ENCODE results near the gene HSD17B1.

Gene HSD17B1

DNA sequence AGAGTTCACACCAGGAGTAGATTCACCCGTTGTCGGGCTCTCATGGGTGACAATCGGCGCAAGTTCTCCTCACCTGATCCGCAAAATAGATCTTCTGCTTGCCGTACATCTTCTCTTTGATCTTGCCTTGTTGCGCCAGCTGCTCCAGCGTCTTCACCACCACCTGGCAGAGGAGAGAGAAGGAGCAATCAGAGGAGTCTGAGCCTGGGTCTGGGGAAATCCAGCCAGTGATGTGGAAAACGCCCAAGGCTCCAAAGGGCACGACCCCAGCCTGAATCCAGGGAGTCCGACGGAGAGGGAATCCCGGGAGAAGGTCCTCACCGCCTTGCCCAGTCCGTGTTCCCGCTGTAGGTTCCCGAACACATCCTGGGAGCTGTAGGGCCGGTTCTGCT, 24.4 kb downstream of the HSD17B1 start:
- Histone ChIP-seq H2AFZ (ENCODE audit: low read length) (peak overlapping the region; percentile 95), H4K20me1 (ENCODE audit: insufficient read depth, low read length, poor library complexity, severe bottlenecking) (no peaks in the 10 kb centered on the region), H3K9me2 (replicated peaks; ENCODE audit: low read depth, low read length) (no peaks in the 10 kb centered on the region), H3F3A (ENCODE audit: low read depth) (no peaks in the 10 kb centered on the region; the same call in 1 of the 2 replicates), H3K9ac (ENCODE audit: low read depth, low read length, poor library complexity, severe bottlenecking) (peak overlapping the region; percentile 94), H3K4me2 (ENCODE audit: low read depth, low read length, poor library complexity, severe bottlenecking) (peak overlapping the region; percentile 95), H3K9me3 (ENCODE audit: insufficient read depth, low read depth, low read length) (no peaks in the 10 kb centered on the region), H3K27me3 (ENCODE audit: insufficient read depth, low read length, poor library complexity, severe bottlenecking) (no peaks in the 10 kb centered on the region), H3K4me1 (ENCODE audit: insufficient read depth, low read length, poor library complexity, severe bottlenecking) (peaks cover 11% of the 10 kb centered on the region), H3K4me3 (ENCODE audit: low read length, poor library complexity, severe bottlenecking) (peak overlapping the region; percentile 99), H3K79me2 (ENCODE audit: insufficient read depth, low read length) (peaks cover 23% of the 10 kb centered on the region), H3K36me3 (ENCODE audit: insufficient read depth, low read length) (peaks cover 43% of the 10 kb centered on the region; the same call in 1 of the 2 replicates)
- TF ChIP-seq CTCF (conservative IDR thresholded peaks at IDR 0.05; ENCODE audit: low read length), result no peak
- no peak for TF ChIP-seq EZH2phosphoT487 (IDR thresholded peaks at IDR 0.05; ENCODE audit: borderline replicate concordance)

DNA sequence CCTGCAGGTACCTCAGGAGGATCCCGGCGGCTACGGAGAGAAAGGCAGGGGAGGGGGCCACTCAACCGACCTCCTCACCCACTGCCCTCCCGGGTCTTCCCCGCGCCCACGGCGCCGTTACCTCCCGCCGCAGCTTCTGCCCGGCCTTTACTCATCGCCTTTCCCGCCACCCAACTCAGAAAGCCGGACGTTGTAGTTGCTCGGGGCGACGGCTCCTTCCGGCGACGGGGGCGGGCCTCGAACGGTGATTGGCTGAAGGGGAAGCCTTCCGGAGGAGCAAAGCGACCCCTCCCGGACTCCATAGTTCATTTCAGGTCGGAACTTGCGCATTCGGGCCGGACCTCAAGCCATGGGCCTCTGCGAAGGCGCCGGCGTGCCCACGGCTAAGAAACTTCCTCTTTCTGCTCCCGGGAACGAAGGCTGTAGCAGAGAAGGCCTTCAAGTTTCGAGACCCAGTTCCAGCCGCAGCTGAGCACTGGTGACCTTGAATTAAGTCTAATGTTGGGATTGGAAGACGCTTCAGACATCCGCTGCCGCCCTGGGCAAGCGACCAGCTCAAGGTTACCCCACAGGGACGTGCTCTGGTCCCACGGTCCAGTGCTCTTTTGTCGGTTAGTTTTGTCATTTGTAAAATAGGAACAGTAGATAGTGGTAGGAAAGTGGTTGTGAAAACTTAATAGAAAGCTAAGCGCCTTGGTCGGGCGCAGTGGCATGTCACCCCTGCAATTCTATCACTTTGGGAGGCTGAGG, 25.0 kb downstream of the HSD17B1 start, which contains the start of gene PSMC3IP:
Gene PSMC3IP (minus strand): TSS at position 198 of the 750 bp plus-strand sequence. CDS start 43 bp downstream, at position 155.
- Histone ChIP-seq H3K36me3 (ENCODE audit: insufficient read depth, low read length) (peaks cover 44% of the 10 kb centered on the region; the same call in 1 of the 2 replicates), H2AFZ (ENCODE audit: low read length) (peak within 1 kb of the TSS; percentile 95), H3K27me3 (ENCODE audit: insufficient read depth, low read length, poor library complexity, severe bottlenecking) (no peaks in the 10 kb centered on the region), H3F3A (ENCODE audit: low read depth) (no peaks in the 10 kb centered on the region; the same call in 1 of the 2 replicates), H4K20me1 (ENCODE audit: insufficient read depth, low read length, poor library complexity, severe bottlenecking) (no peaks in the 10 kb centered on the region), H3K79me2 (ENCODE audit: insufficient read depth, low read length) (peaks cover 21% of the 10 kb centered on the region), H3K9me3 (ENCODE audit: insufficient read depth, low read depth, low read length) (no peaks in the 10 kb centered on the region), H3K9ac (ENCODE audit: low read depth, low read length, poor library complexity, severe bottlenecking) (peak within 1 kb of the TSS; percentile 94), H3K4me1 (ENCODE audit: insufficient read depth, low read length, poor library complexity, severe bottlenecking) (peaks cover 11% of the 10 kb centered on the region), H3K9me2 (replicated peaks; ENCODE audit: low read depth, low read length) (no peaks in the 10 kb centered on the region), H3K4me2 (ENCODE audit: low read depth, low read length, poor library complexity, severe bottlenecking) (peak within 1 kb of the TSS; percentile 95), H3K4me3 (ENCODE audit: low read length, poor library complexity, severe bottlenecking) (peak within 1 kb of the TSS; percentile 99)
- TF ChIP-seq EZH2phosphoT487 (IDR thresholded peaks at IDR 0.05; ENCODE audit: borderline replicate concordance) (no peak), CTCF (conservative IDR thresholded peaks at IDR 0.05; ENCODE audit: low read length) (peak; percentile 46)

DNA sequence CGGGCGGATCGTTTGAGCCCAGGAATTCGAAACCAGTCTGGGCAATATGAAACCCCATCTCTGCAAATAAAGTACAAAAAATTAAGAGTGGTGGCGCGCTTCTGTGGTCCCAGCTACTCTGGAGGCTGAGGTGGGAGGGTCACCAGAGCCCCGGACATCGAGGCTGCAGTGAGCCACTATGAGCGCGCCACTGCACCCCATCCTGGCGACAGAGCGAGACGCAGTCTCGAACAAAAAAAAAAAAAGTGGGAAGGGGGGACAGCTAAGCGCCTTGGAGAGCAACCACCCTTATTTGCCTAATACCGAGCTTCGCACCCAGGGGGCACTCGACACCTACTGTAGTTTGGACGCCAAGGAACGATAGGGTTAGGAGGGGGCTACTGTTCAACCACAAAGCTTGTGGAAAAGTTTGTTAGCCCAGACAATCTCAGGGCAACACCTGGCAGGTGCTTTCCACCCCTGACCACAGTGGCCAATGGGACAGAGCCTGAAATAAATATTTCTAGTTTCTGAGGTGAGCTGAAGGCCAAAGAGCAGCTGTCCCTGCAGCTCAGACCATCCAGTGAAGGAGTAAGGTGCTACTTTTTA, 25.7 kb downstream of the HSD17B1 start:
- Histone ChIP-seq H3K4me3 (ENCODE audit: low read length, poor library complexity, severe bottlenecking) (peak overlapping the region; percentile 99), H3K9ac (ENCODE audit: low read depth, low read length, poor library complexity, severe bottlenecking) (peak overlapping the region; percentile 94), H3K79me2 (ENCODE audit: insufficient read depth, low read length) (peaks cover 21% of the 10 kb centered on the region), H3K9me3 (ENCODE audit: insufficient read depth, low read depth, low read length) (no peaks in the 10 kb centered on the region), H3F3A (ENCODE audit: low read depth) (no peaks in the 10 kb centered on the region; the same call in 1 of the 2 replicates), H2AFZ (ENCODE audit: low read length) (peak overlapping the region; percentile 95), H3K4me2 (ENCODE audit: low read depth, low read length, poor library complexity, severe bottlenecking) (peak overlapping the region; percentile 95), H3K27me3 (ENCODE audit: insufficient read depth, low read length, poor library complexity, severe bottlenecking) (no peaks in the 10 kb centered on the region), H4K20me1 (ENCODE audit: insufficient read depth, low read length, poor library complexity, severe bottlenecking) (no peaks in the 10 kb centered on the region), H3K4me1 (ENCODE audit: insufficient read depth, low read length, poor library complexity, severe bottlenecking) (peaks cover 11% of the 10 kb centered on the region), H3K36me3 (ENCODE audit: insufficient read depth, low read length) (peaks cover 44% of the 10 kb centered on the region; the same call in 1 of the 2 replicates), H3K9me2 (replicated peaks; ENCODE audit: low read depth, low read length) (no peaks in the 10 kb centered on the region)
- peak; percentile 80 for TF ChIP-seq CTCF (conservative IDR thresholded peaks at IDR 0.05; ENCODE audit: low read length)
- no peak for TF ChIP-seq EZH2phosphoT487 (IDR thresholded peaks at IDR 0.05; ENCODE audit: borderline replicate concordance)
